GM12892 (cell line): ENCODE measurements around the gene TMEM260.

Source experiments
- POLR2A ChIP-seq: IDR thresholded peaks from 2 replicates; pipeline ENCODE4 v1.6.1; 2011; ENCODE audit warnings: low read depth, low read length, control low read depth
- POLR2AphosphoS5 ChIP-seq: IDR thresholded peaks from 2 replicates; pipeline ENCODE4 v1.6.1; 2011; ENCODE audit warnings: low read depth, low read length, control low read depth
- TAF1 ChIP-seq: IDR thresholded peaks from 2 replicates; pipeline ENCODE4 v1.6.1; 2011; ENCODE audit warnings: low read depth, mild to moderate bottlenecking, control low read depth, low read length, borderline replicate concordance

GRCh38 chr14:56579345-56580220 lies at the start of gene TMEM260:
- peak; percentile 98 for TF ChIP-seq POLR2A
- peak; percentile 98 for TF ChIP-seq POLR2AphosphoS5
- TF ChIP-seq TAF1 = peak; percentile 94
